ENCODE data around the gene NCK2. TPM values are rescaled to one million over a fixed set of nuclear protein-coding genes. Genes with fewer than 3 reads are reported as not detected.

Gene NCK2
- total RNA-seq, 4 donors from 2014 or later = 32.6 to 43.7 (median 38.7) TPM

DNA sequence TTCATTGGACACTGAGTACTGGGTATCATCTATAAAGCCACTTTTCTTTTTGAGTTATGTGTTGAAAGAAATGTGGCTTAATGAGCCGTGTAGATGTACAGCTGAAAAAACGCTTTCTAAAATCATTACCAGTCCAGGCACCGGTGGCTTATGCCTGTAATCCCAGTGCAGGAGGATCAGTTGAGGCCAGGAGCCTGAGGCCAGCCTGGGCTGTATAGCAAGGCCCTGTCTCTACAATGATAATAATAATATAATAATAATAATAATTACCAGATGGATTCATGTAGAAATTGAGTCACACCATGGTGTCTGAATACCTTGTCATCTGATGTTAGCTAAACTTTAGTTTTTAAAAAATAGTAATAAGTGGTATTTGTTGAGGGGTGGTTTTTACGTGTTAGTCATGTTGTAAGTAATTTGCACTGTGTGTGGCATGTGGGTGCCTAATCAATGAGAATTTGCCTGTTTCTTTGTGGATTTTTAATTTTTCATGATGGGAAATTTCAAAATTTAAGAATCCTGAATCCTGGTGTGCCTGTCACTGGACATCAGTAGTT lies 30.1 kb downstream of the NCK2 start:
- TF ChIP-seq, protein P1, sequence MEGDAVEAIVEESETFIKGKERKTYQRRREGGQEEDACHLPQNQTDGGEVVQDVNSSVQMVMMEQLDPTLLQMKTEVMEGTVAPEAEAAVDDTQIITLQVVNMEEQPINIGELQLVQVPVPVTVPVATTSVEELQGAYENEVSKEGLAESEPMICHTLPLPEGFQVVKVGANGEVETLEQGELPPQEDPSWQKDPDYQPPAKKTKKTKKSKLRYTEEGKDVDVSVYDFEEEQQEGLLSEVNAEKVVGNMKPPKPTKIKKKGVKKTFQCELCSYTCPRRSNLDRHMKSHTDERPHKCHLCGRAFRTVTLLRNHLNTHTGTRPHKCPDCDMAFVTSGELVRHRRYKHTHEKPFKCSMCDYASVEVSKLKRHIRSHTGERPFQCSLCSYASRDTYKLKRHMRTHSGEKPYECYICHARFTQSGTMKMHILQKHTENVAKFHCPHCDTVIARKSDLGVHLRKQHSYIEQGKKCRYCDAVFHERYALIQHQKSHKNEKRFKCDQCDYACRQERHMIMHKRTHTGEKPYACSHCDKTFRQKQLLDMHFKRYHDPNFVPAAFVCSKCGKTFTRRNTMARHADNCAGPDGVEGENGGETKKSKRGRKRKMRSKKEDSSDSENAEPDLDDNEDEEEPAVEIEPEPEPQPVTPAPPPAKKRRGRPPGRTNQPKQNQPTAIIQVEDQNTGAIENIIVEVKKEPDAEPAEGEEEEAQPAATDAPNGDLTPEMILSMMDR (IDR thresholded peaks at IDR 0.05) = no peak
- no peak for DNase-seq (ENCODE audit: low spot score)
- ATAC-seq (ENCODE audit: low FRiP score) = no peak

DNA sequence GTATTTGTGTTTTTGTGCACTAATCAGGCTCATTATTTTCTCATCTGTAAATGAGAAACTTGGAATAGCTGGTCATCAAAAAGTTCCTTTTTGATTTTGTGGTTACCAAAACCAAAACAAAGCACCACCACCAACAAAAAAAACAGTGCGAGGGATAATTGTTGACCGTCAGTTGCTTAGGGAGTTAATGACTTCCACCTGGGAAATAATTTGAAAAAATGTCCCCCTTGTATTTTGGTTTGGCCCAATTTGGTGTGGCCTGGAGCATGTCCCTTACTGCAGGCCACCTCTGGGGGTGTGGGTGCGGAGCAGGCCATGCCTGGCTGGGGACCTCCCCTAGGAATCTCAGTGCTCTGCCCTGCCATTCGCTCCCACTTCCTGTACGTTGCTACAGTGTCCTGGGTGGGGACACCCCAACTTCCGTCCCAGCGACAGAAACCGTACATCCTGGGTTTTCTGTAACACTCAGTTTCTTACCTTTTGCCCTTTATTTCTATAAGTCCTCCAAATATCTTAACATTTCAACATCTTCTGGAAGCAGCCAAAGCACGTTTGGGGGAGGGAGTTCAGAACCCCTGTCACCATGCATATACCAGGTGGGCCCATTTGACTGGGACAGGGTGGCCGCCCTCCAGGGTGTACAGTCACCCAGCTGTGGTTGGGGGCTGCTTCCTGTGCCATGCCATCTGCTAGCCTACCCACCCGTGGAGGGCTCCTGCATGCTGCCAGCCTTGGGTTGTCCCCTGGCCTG lies 31.3 kb downstream of the NCK2 start:
- ATAC-seq (ENCODE audit: low FRiP score) (no peak), DNase-seq (ENCODE audit: low spot score) (no peak)
- TF ChIP-seq, protein P1 (IDR thresholded peaks at IDR 0.05) = no peak

DNA sequence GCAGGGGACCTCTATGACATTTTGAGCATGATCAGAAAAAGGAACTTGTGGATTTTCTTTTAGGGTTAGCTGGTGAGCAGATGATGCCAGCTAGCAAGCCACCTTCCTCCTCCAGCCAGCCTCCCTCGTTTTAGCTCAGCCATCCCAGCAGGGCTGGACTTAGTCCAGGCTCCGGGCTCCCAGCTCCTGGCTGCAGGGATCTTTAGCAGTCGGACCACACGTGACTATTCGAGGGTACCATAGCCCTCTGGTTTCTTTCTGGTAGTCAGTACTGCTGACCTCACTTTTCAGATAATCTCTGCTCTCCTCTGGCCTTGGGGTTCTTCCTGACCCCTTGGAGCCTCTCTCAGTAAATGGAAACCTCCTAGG lies 31.8 kb downstream of the NCK2 start:
- DNase-seq (ENCODE audit: low spot score) = no peak
- no peak for ATAC-seq (ENCODE audit: low FRiP score)
- TF ChIP-seq, protein P1 (IDR thresholded peaks at IDR 0.05) = no peak

- TF ChIP-seq, protein P1 (IDR thresholded peaks at IDR 0.05) = no peak
- DNase-seq (ENCODE audit: low spot score) (no peak), ATAC-seq (ENCODE audit: low FRiP score) (no peak)
Observed at GRCh38 chr2:105777031-105777482, 32.3 kb downstream of the NCK2 start.

- no peak for ATAC-seq (ENCODE audit: low FRiP score)
- no peak for DNase-seq (ENCODE audit: low spot score)
Observed at GRCh38 chr2:105777506-105778055, 32.9 kb downstream of the NCK2 start.

GRCh38 chr2:105778080-105778607 lies 33.4 kb downstream of the NCK2 start:
- DNase-seq (ENCODE audit: low spot score) = no peak
- ATAC-seq (ENCODE audit: low FRiP score) = no peak
- TF ChIP-seq, protein P1 (IDR thresholded peaks at IDR 0.05) = no peak

More at GRCh38 chr2:105777506-105778055, 32.9 kb downstream of the NCK2 start:
- TF ChIP-seq, protein P1 (IDR thresholded peaks at IDR 0.05) = no peak
